ENCODE results near the gene CNTLN.
"Not testable (repeated sequence)": the region's sequence is repeated elsewhere in the genome, so short reads cannot be mapped to it uniquely, and the experiment has no call there.

CNTLN gene

DNA sequence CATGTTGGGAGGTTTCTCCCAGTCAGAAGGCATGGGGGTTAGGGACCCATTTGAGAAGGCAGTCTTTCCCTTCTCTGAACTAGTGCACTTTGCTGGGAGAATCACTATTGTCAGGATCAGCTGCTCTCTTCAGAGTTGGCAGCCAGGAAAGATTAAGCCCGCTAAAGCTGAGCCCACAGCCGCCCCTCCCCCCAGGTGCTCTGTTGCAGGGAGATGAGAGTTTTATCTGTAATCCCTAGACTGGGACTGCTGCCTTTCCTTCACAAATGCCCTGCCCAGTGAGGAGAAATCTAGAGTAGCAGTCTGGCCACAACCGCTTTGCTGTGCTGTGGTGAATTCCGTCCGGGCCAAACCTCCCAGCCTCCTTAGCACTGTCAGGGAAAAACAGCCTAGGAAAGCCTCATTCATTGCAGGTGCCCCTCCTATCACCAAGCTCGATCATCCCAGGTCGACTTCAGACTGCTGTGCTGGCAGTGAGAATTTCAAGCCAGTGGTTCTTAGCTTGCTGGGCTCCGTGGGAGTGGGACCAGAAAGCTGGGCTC, 69.8 kb downstream of the CNTLN start:
- DNase-seq: no peak

- no peak for DNase-seq
Measured at GRCh38 chr9:17216011-17216410, 81.2 kb downstream of the CNTLN start.

DNA sequence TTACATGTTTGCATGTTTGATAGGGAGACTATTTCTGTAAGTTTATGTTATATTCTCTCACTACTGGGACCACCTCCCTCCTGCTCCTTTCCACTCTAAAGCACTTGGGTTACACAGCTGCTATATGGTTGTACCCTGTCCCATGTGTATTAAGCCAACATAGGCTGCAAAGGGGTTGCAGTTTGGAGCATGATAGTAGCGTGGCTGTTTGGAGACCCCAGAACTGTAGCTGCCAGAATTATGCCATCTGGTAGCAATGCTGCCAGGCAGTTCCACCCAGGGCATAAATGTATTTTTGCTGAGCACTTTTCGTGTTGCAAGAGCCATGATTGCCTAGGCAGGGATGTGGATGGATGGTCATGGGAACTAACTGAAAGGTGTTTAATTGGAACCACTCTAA, 81.8 kb downstream of the CNTLN start:
- DNase-seq: no peak

DNA sequence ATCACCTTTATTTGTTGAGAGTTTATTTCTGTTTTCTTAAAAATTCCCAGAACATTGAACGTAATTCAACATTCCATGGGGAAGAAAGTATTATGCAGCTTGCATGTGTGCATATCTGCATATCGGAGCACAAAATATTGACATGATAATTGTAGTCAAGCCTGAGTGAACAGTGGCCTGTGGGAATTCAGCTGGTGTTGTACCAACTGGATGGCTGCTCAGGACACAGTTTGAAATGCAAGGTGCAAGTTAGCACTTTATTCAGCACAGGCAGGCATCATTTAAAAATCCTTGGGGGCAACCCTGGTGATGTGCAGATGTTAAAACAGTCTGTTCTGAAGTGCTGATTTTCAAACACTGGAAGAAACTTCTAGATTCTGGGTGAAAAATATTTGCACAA, 82.4 kb downstream of the CNTLN start:
- no peak for DNase-seq

DNA sequence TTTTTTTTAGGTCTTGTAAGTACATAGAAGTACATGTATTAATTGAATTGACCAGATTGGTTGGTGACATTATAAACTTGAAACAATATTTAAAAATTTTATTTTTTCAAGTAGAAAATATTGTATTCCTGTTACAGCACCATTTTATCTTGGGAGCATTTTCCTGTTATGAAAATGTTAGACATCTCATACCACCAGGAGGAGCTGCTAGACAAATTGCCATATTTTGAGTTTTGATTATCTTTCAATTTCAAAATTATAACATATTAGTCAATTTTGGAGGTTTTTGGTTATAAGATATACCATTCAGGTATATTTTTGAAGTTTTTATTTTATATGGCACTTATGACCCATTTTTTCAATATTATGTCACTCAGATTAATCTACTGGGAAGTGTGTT, 84.4 kb downstream of the CNTLN start:
- DNase-seq: no peak

GRCh38 chr9:17222932-17223331, 88.1 kb downstream of the CNTLN start:
- no peak for DNase-seq

DNA sequence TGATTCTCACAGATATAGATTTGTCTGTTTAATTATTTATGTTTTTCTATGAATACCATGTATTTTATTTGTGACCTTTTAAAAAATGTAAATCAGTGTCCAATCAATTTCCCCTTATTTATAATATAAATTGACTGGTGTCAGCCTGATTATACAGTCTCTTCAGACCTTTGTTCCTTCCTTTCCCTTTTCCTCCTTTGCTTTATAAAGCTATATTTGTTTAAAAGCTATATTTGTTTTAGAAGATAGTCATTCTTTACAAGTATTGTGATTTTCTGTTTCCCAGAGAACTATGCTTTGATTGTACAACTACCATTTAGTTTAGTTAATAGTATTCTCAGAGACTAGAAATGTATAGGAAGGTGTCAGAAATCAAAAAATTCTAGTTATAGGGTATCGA, 90.6 kb downstream of the CNTLN start:
- no peak for DNase-seq

- DNase-seq: no peak
Measured at GRCh38 chr9:17229945-17230560, 95.2 kb downstream of the CNTLN start.

GRCh38 chr9:17230646-17231045, 95.8 kb downstream of the CNTLN start:
- no peak for DNase-seq

DNA sequence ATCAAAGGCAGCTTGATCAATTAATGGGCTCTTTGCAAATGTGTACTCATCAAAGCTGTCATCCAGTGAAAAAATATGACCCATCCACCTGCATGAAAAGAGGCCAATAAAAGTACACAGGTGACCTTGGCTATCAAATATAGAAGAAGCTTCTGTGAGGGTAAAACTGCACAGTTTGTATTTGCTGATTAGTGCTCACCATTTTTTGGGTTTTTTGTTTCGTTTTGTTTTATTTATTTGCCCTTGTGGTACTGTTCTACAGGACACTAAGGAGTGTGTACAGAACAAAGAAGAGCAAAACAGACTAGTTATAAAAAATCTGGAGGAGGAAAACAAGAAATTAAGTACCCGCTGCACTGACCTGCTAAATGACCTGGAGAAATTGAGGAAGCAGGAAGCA, 101.3 kb downstream of the CNTLN start:
- no peak for DNase-seq

DNA sequence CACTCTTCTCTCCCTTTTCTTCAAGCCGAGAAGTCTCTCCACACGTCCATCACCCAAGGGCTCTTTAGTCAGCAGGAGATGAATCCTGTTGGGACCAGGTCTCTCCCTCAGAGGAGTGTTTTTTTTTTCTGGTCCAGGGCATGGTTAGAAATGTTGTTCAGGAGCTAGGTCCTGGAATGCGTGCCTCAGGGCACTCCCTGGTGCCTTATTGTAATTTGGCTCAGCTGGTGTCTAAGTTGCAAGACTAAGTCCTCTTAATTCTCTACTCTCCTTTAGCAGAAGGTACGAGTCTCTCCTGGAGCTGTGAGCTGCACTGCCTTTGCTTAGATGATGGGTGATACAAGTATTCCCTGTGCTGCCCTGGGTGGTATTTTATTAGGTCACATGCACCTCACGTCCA, 111.9 kb downstream of the CNTLN start:
- no peak for DNase-seq

DNA sequence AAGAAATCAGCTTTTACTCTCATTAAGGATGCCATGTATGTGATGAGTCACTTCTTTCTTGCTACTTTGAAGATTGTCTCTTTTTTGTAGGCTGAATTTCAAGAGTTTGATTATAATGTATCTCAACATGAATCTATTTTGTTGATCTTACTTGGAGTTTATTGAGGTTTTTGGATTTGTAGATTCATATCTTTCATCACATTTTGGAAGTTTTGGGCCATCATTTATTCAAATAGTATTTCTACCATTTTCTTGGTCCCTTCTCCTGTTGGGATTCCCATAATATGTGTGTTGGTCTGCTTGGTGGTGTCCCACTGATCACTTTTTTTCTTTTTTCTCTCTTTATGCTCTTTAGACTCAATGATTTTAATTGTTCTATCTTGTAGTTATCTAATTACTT, 116.3 kb downstream of the CNTLN start:
- no peak for DNase-seq

- DNase-seq: not testable (repeated sequence)
Measured at GRCh38 chr9:17268531-17269188, 133.8 kb downstream of the CNTLN start.

- no peak for DNase-seq
Measured at GRCh38 chr9:17269799-17270198, 135.0 kb downstream of the CNTLN start.

GRCh38 chr9:17272536-17272935, 137.7 kb downstream of the CNTLN start:
- no peak for DNase-seq

DNA sequence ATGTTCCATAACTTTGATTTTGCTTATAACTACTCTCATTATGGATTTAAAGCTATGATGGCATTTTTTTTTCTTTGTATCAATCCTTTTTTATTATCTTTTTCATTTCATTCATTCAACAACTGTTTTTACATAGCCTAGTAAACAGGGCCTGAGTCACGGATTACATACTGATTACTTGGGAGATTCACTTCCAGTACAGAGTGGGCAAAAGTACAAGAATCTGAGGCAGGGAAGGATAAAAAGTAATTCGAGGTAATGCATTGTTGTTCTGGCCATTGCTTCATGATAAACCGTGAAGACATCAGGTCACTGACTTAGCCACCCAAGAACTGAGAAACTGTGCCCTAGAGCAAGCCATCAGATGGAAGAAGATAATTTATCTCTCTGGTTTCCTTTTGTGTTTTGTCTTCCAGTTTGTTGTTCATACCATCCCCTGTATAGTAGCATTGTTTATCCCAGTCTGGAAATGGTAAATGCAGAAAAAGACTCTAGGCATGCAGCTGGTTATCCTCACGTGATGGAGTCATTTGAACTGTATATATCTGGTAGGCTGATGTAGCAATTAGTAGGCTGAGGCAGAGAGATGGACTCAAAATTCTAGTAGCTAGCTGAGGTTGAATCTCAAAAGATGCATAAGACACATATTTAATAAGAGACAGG, 145.6 kb downstream of the CNTLN start:
- DNase-seq: no peak

DNA sequence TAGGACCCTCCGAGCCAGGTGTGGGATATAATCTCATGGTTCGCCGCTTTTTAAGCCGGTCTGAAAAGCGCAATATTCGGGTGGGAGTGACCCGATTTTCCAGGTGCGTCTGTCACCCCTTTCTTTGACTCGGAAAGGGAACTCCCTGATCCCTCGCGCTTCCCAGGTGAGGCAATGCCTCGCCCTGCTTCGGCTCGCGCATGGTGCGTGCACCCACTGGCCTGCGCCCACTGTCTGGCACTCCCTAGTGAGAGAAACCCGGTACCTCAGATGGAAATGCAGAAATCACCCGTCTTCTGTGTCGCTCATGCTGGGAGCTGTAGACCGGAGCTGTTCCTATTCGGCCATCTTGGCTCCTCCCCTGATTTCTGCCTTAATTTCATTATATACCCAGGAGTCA, 155.8 kb downstream of the CNTLN start:
- DNase-seq: not testable (repeated sequence)

- DNase-seq: no peak
Measured at GRCh38 chr9:17291766-17292165, 156.9 kb downstream of the CNTLN start.

GRCh38 chr9:17293685-17294084, 158.8 kb downstream of the CNTLN start:
- DNase-seq: no peak

DNA sequence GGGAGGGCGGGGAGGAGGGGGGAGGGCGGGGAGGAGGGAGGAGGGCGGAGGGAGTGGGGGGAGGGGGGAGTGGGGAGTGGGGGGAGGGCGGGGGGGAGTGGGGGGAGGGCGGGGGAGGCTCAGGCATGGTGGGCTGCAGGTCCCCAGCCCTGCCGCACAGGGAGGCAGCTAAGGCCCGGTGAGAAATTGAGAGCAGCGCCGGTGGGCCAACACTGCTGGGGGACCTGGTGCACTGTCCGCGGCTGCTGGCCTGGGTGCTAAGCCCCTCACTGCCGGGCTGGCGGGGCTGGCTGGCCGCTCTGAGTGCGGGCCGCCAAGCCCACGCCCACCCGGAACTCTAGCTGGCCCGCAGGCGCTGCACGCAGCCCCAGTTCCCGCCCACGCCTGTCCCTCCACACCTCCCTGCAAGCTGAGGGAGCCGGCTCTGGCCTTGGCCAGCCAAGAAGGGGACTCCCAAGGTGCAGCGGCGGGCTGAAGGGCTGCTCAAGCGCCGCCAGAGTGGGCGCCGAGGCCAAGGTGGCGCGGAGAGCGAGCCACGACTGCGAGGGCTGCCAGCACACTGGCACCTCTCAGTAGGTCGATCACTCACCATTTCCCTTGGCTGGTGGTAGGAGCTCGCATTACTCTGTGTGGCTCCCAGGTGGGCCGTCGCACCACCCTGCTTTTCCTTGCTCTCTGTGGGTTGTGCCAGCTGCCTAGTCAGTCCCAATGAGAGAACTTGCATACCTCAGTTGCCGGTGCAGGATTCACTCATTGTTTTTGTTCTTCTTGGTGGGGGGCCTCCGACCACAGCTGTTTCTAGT, 160.2 kb downstream of the CNTLN start:
- no peak for DNase-seq

- no peak for DNase-seq
Measured at GRCh38 chr9:17315341-17315740, 180.5 kb downstream of the CNTLN start.

GRCh38 chr9:17318821-17319320, 184.0 kb downstream of the CNTLN start:
- no peak for DNase-seq

GRCh38 chr9:17319864-17320263, 185.0 kb downstream of the CNTLN start:
- no peak for DNase-seq

Data from midbrain (tissue), 1 donor.